ENCODE measurements around the gene PTPRM. TPM values are rescaled to one million over a fixed set of nuclear protein-coding genes. Genes with fewer than 3 reads are reported as not detected.

PTPRM gene
- total and polyA plus RNA-seq, 2 of the 4 experiments (the other 2 are of a cell fraction) = 28.3 to 51.2 TPM

DNA sequence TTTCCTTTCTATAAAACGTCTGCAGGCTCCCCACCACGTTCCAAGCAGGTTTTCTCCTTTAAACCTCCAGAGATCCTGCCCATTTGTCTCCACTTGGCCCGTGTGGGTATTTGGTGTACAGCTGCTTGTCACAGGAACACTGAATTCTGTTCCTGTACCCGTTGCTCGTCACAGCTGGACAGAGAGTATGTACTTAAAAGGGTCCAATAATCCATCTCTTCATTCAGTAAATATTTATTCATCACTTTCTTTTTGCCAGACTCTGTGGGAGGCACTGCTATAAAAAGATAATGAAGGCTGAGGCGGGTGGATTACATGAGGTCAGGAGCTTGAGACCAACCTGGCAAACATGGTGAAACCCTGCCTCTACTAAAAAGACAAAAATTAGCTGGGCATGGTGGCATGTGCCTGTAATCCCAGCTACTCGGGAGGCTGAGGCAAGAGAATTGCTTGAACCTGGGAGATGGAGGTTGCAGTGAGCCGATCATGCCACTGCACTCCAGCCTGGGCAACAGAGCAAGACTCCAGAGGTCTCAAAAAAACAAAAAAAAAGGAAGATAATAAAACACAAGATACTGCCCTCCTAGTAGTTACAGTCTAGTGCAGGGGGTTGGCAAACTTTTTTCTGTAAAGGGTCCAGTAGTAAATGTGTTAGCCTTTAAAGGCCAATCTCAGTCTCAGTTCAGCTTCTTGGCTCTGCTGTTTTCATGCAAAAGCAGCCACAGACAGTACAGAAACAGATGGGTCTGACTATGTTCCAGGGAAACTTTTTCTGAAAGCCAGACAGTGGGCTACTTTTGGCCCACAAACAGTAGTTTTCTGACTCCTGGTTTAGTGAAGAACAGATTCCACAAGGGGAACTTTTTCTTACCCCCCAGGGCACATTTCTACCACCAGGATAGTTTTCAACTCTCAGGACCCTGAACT lies 732.2 kb downstream of the PTPRM start:
- H3K4me3 ChIP-seq (ENCODE audit: insufficient read depth, low read depth, low read length) = no peak overlapping the region
- no peaks in the 10 kb centered on the region for H3K9me3 ChIP-seq (ENCODE audit: control insufficient read depth, insufficient read depth, low read length)
- H3K27ac ChIP-seq (ENCODE audit: insufficient read depth, low read length) = no peak overlapping the region
- WGBS, 2 experiments (ENCODE audit: extremely low coverage in 2 of 2, insufficient read length in 1 of 2) = no CpG with 5 or more reads among the region's 8 CpGs
- H3K23ac ChIP-seq (ENCODE audit: low read depth, low read length) = no peak overlapping the region
- dilution Hi-C loops (cut with HindIII; ENCODE audit: low sequenced_read_pairs, unreplicated experiment) (no loop called here), in situ Hi-C loops (cut with MboI; ENCODE audit: low sequenced_read_pairs) (no loop called here), intact Hi-C loops (cut with micrococcal nuclease) (no loop called here)
- ChIA-PET CTCF (no interaction called here), POLR2A (ENCODE audit: unreplicated experiment) (no interaction called here)
- H3K56ac ChIP-seq (ENCODE audit: extremely low read depth, insufficient read depth, low read length) = no peak overlapping the region
- H3K18ac ChIP-seq (ENCODE audit: low read depth, low read length) = no peak overlapping the region
- no TSS peak for BruUV-seq (replicated peaks)
- H2BK20ac ChIP-seq (ENCODE audit: low read depth, low read length) = no peak overlapping the region
- peaks cover 8% of the 10 kb centered on the region for H3K36me3 ChIP-seq (ENCODE audit: control insufficient read depth, insufficient read depth, low read length)
- no peak overlapping the region for H2AK9ac ChIP-seq (replicated peaks; ENCODE audit: low read depth, low read length, poor library complexity)
- H2AFZ ChIP-seq (replicated peaks; ENCODE audit: low read length, poor library complexity) = no peak overlapping the region
- H4K20me1 ChIP-seq (ENCODE audit: insufficient read depth, low read length) = no peaks in the 10 kb centered on the region
- H3K4ac ChIP-seq (ENCODE audit: low read depth, low read length) = no peak overlapping the region
- no peak overlapping the region for H3K4me2 ChIP-seq (ENCODE audit: low read depth, low read length)
- no peak overlapping the region for H4K8ac ChIP-seq (ENCODE audit: low read depth in 2 of 2, low read length in 2 of 2)
- peaks cover 4% of the 10 kb centered on the region for H3K4me1 ChIP-seq (ENCODE audit: control insufficient read depth, insufficient read depth, low read length)
- no peak overlapping the region for H2BK15ac ChIP-seq (ENCODE audit: low read depth, low read length)
- H3K9me1 ChIP-seq (ENCODE audit: insufficient read depth, low read length) = peaks cover 8% of the 10 kb centered on the region; the same call in 1 of the 2 replicates
- H2BK120ac ChIP-seq (ENCODE audit: low read depth, low read length) = no peak overlapping the region
- no peak overlapping the region for H3K14ac ChIP-seq (replicated peaks; ENCODE audit: low read depth, low read length)
- H4K5ac ChIP-seq (ENCODE audit: low read depth, low read length) = no peak overlapping the region
- H3K79me1 ChIP-seq (ENCODE audit: low read depth in 1 of 2, low read length in 2 of 2) = no peaks in the 10 kb centered on the region
- no peak for DNase-seq
- H3K27me3 ChIP-seq (ENCODE audit: control insufficient read depth, insufficient read depth, low read length) = no peaks in the 10 kb centered on the region
- ATAC-seq (ENCODE audit: low read depth) = no peak
- H2BK5ac ChIP-seq (ENCODE audit: low read depth, low read length, poor library complexity, severe bottlenecking) = no peak overlapping the region
- H3K9ac ChIP-seq (ENCODE audit: low read depth, low read length) = no peak overlapping the region
- no peak overlapping the region for H4K91ac ChIP-seq (ENCODE audit: insufficient read depth, low read depth, low read length)
- H2AK5ac ChIP-seq (ENCODE audit: low read depth, low read length) = no peak overlapping the region
- TF ChIP-seq MXI1 (IDR thresholded peaks at IDR 0.05; ENCODE audit: borderline replicate concordance, low read depth, low read length) (no peak), NFE2L2 (IDR thresholded peaks at IDR 0.05; ENCODE audit: low read depth, low read length) (no peak), RFX5 (IDR thresholded peaks at IDR 0.05; ENCODE audit: low read depth, low read length) (no peak), CEBPB (IDR thresholded peaks at IDR 0.05; ENCODE audit: low read depth, low read length) (no peak), SMC3 (IDR thresholded peaks at IDR 0.05; ENCODE audit: low read depth, low read length) (no peak), RCOR1 (IDR thresholded peaks at IDR 0.05; ENCODE audit: insufficient replicate concordance, low read length) (no peak), FOS (IDR thresholded peaks at IDR 0.05; ENCODE audit: low read depth, low read length) (no peak), POLR2A (IDR thresholded peaks at IDR 0.05; ENCODE audit: low read depth, low read length) (no peak), RAD21 (IDR thresholded peaks at IDR 0.05; ENCODE audit: low read length) (no peak), MAFK (IDR thresholded peaks at IDR 0.05; ENCODE audit: low read depth, low read length) (no peak), MAZ (IDR thresholded peaks at IDR 0.05; ENCODE audit: borderline replicate concordance, low read depth, low read length) (no peak), BHLHE40 (IDR thresholded peaks at IDR 0.05; ENCODE audit: low read depth, low read length) (no peak)
- TF ChIP-seq, protein P1, sequence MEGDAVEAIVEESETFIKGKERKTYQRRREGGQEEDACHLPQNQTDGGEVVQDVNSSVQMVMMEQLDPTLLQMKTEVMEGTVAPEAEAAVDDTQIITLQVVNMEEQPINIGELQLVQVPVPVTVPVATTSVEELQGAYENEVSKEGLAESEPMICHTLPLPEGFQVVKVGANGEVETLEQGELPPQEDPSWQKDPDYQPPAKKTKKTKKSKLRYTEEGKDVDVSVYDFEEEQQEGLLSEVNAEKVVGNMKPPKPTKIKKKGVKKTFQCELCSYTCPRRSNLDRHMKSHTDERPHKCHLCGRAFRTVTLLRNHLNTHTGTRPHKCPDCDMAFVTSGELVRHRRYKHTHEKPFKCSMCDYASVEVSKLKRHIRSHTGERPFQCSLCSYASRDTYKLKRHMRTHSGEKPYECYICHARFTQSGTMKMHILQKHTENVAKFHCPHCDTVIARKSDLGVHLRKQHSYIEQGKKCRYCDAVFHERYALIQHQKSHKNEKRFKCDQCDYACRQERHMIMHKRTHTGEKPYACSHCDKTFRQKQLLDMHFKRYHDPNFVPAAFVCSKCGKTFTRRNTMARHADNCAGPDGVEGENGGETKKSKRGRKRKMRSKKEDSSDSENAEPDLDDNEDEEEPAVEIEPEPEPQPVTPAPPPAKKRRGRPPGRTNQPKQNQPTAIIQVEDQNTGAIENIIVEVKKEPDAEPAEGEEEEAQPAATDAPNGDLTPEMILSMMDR (conservative IDR thresholded peaks at IDR 0.05; ENCODE audit: low read depth, low read length) = no peak
- TF ChIP-seq, protein P2, sequence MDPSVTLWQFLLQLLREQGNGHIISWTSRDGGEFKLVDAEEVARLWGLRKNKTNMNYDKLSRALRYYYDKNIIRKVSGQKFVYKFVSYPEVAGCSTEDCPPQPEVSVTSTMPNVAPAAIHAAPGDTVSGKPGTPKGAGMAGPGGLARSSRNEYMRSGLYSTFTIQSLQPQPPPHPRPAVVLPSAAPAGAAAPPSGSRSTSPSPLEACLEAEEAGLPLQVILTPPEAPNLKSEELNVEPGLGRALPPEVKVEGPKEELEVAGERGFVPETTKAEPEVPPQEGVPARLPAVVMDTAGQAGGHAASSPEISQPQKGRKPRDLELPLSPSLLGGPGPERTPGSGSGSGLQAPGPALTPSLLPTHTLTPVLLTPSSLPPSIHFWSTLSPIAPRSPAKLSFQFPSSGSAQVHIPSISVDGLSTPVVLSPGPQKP (IDR thresholded peaks at IDR 0.05; ENCODE audit: borderline replicate concordance, low read depth, low read length) = no peak
- TF ChIP-seq, protein P3, sequence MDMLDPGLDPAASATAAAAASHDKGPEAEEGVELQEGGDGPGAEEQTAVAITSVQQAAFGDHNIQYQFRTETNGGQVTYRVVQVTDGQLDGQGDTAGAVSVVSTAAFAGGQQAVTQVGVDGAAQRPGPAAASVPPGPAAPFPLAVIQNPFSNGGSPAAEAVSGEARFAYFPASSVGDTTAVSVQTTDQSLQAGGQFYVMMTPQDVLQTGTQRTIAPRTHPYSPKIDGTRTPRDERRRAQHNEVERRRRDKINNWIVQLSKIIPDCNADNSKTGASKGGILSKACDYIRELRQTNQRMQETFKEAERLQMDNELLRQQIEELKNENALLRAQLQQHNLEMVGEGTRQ (IDR thresholded peaks at IDR 0.05; ENCODE audit: low read depth, low read length) = no peak
